ENCODE data around the gene UQCC2. TPM values are rescaled to one million over a fixed set of nuclear protein-coding genes. Genes with fewer than 3 reads are reported as not detected.

The UQCC2 gene
- total RNA-seq, 1 experiment from 2014 or later, result 71.2 TPM

DNA sequence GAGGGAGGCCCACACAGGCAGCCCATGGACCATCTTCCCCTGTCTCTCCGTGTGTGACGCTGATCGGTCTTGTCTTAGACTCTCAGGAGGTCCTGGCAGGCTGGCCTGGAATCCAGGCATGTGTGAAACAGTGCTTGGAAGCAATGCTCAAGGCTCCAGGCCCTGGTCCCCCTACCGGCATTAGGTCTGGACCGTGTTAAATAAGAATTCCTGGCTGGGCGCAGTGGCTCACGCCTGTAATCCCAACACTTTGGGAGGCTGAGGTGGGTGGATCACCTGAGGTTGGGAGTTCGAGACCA, 22.2 kb upstream of the UQCC2 start:
- no peak overlapping the region for H3K4me2 ChIP-seq
- no peaks in the 10 kb centered on the region for H3K27me3 ChIP-seq (ENCODE audit: insufficient read depth, low read depth)
- intact Hi-C loops (cut with micrococcal nuclease; ENCODE audit: unreplicated experiment), result no loop called here
- H3K9me3 ChIP-seq (ENCODE audit: insufficient read depth, low read depth), result no peaks in the 10 kb centered on the region
- ChIA-PET POLR2A (ENCODE audit: unreplicated experiment) (no interaction called here), CTCF (interaction anchor here (0.6 kb wide), 1 partner anchor 17 kb away, joined by 10 read pairs; no protein-coding TSS in a partner anchor)
- no peaks in the 10 kb centered on the region for H3K36me3 ChIP-seq (ENCODE audit: low read depth)
- no peaks in the 10 kb centered on the region for H3K9me2 ChIP-seq (ENCODE audit: insufficient read depth)
- TF ChIP-seq EZH2 (IDR thresholded peaks at IDR 0.05; ENCODE audit: low read depth), result no peak
- TF ChIP-seq, protein P1, sequence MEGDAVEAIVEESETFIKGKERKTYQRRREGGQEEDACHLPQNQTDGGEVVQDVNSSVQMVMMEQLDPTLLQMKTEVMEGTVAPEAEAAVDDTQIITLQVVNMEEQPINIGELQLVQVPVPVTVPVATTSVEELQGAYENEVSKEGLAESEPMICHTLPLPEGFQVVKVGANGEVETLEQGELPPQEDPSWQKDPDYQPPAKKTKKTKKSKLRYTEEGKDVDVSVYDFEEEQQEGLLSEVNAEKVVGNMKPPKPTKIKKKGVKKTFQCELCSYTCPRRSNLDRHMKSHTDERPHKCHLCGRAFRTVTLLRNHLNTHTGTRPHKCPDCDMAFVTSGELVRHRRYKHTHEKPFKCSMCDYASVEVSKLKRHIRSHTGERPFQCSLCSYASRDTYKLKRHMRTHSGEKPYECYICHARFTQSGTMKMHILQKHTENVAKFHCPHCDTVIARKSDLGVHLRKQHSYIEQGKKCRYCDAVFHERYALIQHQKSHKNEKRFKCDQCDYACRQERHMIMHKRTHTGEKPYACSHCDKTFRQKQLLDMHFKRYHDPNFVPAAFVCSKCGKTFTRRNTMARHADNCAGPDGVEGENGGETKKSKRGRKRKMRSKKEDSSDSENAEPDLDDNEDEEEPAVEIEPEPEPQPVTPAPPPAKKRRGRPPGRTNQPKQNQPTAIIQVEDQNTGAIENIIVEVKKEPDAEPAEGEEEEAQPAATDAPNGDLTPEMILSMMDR (conservative IDR thresholded peaks at IDR 0.05), result no peak
- H3F3A ChIP-seq (ENCODE audit: insufficient read depth, low read depth), result peaks cover 24% of the 10 kb centered on the region
- no TSS peak for BruUV-seq (replicated peaks)
- H3K4me1 ChIP-seq (replicated peaks; ENCODE audit: insufficient read depth), result peaks cover 40% of the 10 kb centered on the region
- no peaks in the 10 kb centered on the region for H3K79me2 ChIP-seq (ENCODE audit: low read depth)
- no peak overlapping the region for H3K4me3 ChIP-seq
- H4K20me1 ChIP-seq (ENCODE audit: insufficient read depth), result no peaks in the 10 kb centered on the region
- H2AFZ ChIP-seq, result no peak overlapping the region
- H3K27ac ChIP-seq, result no peak overlapping the region
- DNase-seq, result no peak

DNA sequence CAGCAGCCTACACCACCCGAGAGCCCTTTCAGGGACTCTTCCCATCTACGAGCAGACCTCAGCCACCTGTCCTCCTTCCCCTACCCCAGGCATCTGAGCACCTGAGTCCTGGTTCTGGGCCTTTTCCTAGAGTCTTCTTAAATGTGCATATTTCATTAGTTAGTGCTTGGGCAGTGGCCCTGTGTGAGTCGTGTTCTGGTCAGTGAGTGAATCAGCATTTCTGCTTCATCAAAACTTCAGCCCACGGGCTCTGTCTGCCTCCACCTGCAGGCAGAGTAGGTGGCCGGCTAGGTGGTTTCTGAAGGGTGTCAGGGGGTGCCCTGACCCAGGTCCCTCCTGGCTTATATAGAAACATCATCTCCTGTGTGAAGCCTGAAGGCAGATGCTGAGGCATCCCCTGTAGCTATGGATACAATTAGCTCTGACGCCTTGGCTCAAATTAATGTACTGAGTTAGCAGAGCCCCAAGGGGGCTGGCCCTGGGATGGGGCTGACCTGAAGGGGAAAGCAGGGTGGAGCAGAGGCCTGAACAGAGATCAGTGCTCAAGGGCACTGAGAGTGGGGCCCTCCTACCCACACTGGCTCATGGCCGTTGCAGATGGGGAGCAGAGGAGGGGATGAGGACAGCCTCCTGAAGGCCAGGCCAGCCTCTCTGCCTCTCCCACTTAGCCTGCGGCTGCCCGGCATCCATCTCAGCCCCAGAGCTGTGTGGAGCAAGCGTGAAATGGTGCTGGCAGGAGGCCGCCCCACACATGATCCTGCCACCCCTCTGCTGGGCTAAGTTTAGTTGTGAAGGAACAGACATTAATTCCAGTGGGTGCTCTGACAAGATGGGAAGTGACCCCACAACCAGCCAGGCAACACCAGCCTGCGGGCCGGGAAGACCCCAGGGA, 21.6 kb upstream of the UQCC2 start:
- POLR2A ChIA-PET (ENCODE audit: unreplicated experiment), result no interaction called here
- TF ChIP-seq, protein P1 (conservative IDR thresholded peaks at IDR 0.05), result no peak
- TF ChIP-seq EZH2 (IDR thresholded peaks at IDR 0.05; ENCODE audit: low read depth), result no peak
- no peak overlapping the region for H2AFZ ChIP-seq
- peak in 1 of 2 experiments; percentile 41 for DNase-seq
- H3K27ac ChIP-seq, result peak overlapping the region; percentile 82
- no peaks in the 10 kb centered on the region for H3K79me2 ChIP-seq (ENCODE audit: low read depth)
- H4K20me1 ChIP-seq (ENCODE audit: insufficient read depth), result no peaks in the 10 kb centered on the region
- peaks cover 24% of the 10 kb centered on the region for H3F3A ChIP-seq (ENCODE audit: insufficient read depth, low read depth)
- intact Hi-C loops (cut with micrococcal nuclease; ENCODE audit: unreplicated experiment), result no loop called here
- CTCF ChIA-PET, result interaction anchor here (0.6 to 1.5 kb wide), 3 partner anchors 18 to 431 kb away, joined by 3 to 10 read pairs (median 7); no protein-coding TSS in a partner anchor
- no TSS peak for BruUV-seq (replicated peaks)
- H3K36me3 ChIP-seq (ENCODE audit: low read depth), result no peaks in the 10 kb centered on the region
- peak overlapping the region; percentile 78 for H3K4me2 ChIP-seq
- H3K9me3 ChIP-seq (ENCODE audit: insufficient read depth, low read depth), result no peaks in the 10 kb centered on the region
- H3K4me3 ChIP-seq, result no peak overlapping the region
- H3K27me3 ChIP-seq (ENCODE audit: insufficient read depth, low read depth), result no peaks in the 10 kb centered on the region
- H3K4me1 ChIP-seq (replicated peaks; ENCODE audit: insufficient read depth), result peaks cover 40% of the 10 kb centered on the region
- H3K9me2 ChIP-seq (ENCODE audit: insufficient read depth), result no peaks in the 10 kb centered on the region

DNA sequence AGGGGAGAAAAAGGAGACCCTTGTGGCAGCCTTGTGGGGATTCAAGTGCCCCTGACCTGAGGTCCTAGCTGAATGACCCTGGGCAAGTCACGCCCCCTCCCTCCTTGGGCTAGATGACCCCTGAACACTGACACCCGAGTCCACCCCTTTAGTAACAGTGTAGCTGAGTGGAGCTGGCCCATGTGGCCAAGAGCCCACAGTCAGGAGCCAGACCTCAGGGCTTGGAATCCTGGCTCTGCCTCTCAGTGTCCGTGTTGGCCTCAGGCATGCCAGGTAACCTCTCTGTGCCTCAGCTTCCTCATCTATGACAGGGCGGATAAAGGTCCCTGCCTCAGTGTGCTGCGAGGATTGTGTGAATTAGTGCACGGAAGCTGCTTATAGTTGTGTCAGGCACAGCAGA, 20.9 kb upstream of the UQCC2 start:
- intact Hi-C loops (cut with micrococcal nuclease; ENCODE audit: unreplicated experiment), result no loop called here
- Histone ChIP-seq H4K20me1 (ENCODE audit: insufficient read depth) (no peaks in the 10 kb centered on the region), H3K4me3 (no peak overlapping the region), H3K9me2 (ENCODE audit: insufficient read depth) (no peaks in the 10 kb centered on the region), H3K27ac (peak overlapping the region; percentile 82), H3K9me3 (ENCODE audit: insufficient read depth, low read depth) (no peaks in the 10 kb centered on the region), H3K4me2 (peak overlapping the region; percentile 78), H3F3A (ENCODE audit: insufficient read depth, low read depth) (peaks cover 24% of the 10 kb centered on the region), H3K79me2 (ENCODE audit: low read depth) (no peaks in the 10 kb centered on the region), H3K27me3 (ENCODE audit: insufficient read depth, low read depth) (no peaks in the 10 kb centered on the region), H3K4me1 (replicated peaks; ENCODE audit: insufficient read depth) (peaks cover 40% of the 10 kb centered on the region), H2AFZ (no peak overlapping the region), H3K36me3 (ENCODE audit: low read depth) (no peaks in the 10 kb centered on the region)
- no peak for DNase-seq
- ChIA-PET CTCF (interaction anchor here (0.6 to 1.5 kb wide), 3 partner anchors 21 to 431 kb away, joined by 3 to 8 read pairs (median 7); partner anchors contain the start of gene UQCC2), POLR2A (ENCODE audit: unreplicated experiment) (interaction anchor here (0.6 kb wide), 1 partner anchor 16 kb away, joined by 6 read pairs; no protein-coding TSS in a partner anchor)
- BruUV-seq (replicated peaks), result no TSS peak
- TF ChIP-seq, protein P1 (conservative IDR thresholded peaks at IDR 0.05), result no peak
- no peak for TF ChIP-seq EZH2 (IDR thresholded peaks at IDR 0.05; ENCODE audit: low read depth)

Measured in PC-9 (cell line).